Loucy (cell line): ENCODE measurements around the gene RAB15.

Experiments used
- H2AFZ ChIP-seq: fragments of 200-600 bp; sonication (generic); 2 replicates; pipeline ENCODE4 v1.6.0; 2016; ENCODE audit warnings: antibody characterized with exemption, mild to moderate bottlenecking, low read length, moderate library complexity
- H3F3A ChIP-seq: fragments of 200-600 bp; 2 replicates; pipeline ENCODE4 v1.6.0; 2016; ENCODE audit warnings: antibody characterized with exemption, low read depth, mild to moderate bottlenecking
- H3K27me3 ChIP-seq: fragments of 200-600 bp; sonication (generic); 2 replicates; pipeline ENCODE4 v1.6.1; 2014; ENCODE audit warnings: low read length, mild to moderate bottlenecking; ENCODE audit not compliant: insufficient read depth, poor library complexity, severe bottlenecking
- H3K36me3 ChIP-seq: fragments of 200-600 bp; sonication (generic); 2 replicates; pipeline ENCODE4 v1.6.1; 2016; ENCODE audit warnings: low read length; ENCODE audit not compliant: insufficient read depth
- H3K4me1 ChIP-seq: fragments of 200-600 bp; sonication (generic); 2 replicates; pipeline ENCODE4 v1.5.1; 2014; ENCODE audit warnings: low read length, mild to moderate bottlenecking; ENCODE audit not compliant: insufficient read depth, poor library complexity, severe bottlenecking
- H3K4me2 ChIP-seq: fragments of 200-600 bp; sonication (generic); 2 replicates; pipeline ENCODE4 v1.6.0; 2014; ENCODE audit warnings: antibody characterized with exemption, low read length, low read depth, mild to moderate bottlenecking; ENCODE audit not compliant: poor library complexity, severe bottlenecking
- H3K4me3 ChIP-seq: fragments of 200-600 bp; sonication (generic); 2 replicates; pipeline ENCODE4 v1.5.1; 2014; ENCODE audit warnings: low read length, mild to moderate bottlenecking, mixed read lengths; ENCODE audit not compliant: poor library complexity, severe bottlenecking
- H3K79me2 ChIP-seq: fragments of 200-600 bp; sonication (generic); 2 replicates; pipeline ENCODE4 v1.6.1; 2014; ENCODE audit warnings: low read length; ENCODE audit not compliant: insufficient read depth
- H3K9ac ChIP-seq: fragments of 200-600 bp; sonication (generic); 2 replicates; pipeline ENCODE4 v1.6.0; 2014; ENCODE audit warnings: mild to moderate bottlenecking, low read depth, low read length, moderate library complexity; ENCODE audit not compliant: poor library complexity, severe bottlenecking
- H3K9me2 ChIP-seq: fragments of 200-600 bp; sonication (generic); replicated peaks from 2 replicates; pipeline ENCODE4 v1.6.1; 2016; ENCODE audit warnings: low read depth, low read length, mixed read lengths
- H3K9me3 ChIP-seq: fragments of 200-600 bp; sonication (generic); 2 replicates; pipeline ENCODE4 v1.6.1; 2014; ENCODE audit warnings: mild to moderate bottlenecking, antibody characterized with exemption, low read length, low read depth; ENCODE audit not compliant: insufficient read depth
- H4K20me1 ChIP-seq: fragments of 200-600 bp; sonication (generic); 2 replicates; pipeline ENCODE4 v1.6.0; 2014; ENCODE audit warnings: antibody characterized with exemption, low read length, mild to moderate bottlenecking; ENCODE audit not compliant: insufficient read depth, poor library complexity, severe bottlenecking
- EZH2phosphoT487 ChIP-seq: fragments of 200-600 bp; IDR thresholded peaks from 2 replicates; pipeline ENCODE4 v1.6.1; 2018; ENCODE audit warnings: antibody characterized with exemption, mild to moderate bottlenecking, moderate library complexity, borderline replicate concordance
- TF ChIP-seq, protein P1 (sequence below): fragments of 200-600 bp; sonication (generic); conservative IDR thresholded peaks from 2 replicates; pipeline ENCODE4 v1.5.1; 2014; ENCODE audit warnings: mild to moderate bottlenecking, antibody characterized with exemption, low read length

RAB15 gene

DNA sequence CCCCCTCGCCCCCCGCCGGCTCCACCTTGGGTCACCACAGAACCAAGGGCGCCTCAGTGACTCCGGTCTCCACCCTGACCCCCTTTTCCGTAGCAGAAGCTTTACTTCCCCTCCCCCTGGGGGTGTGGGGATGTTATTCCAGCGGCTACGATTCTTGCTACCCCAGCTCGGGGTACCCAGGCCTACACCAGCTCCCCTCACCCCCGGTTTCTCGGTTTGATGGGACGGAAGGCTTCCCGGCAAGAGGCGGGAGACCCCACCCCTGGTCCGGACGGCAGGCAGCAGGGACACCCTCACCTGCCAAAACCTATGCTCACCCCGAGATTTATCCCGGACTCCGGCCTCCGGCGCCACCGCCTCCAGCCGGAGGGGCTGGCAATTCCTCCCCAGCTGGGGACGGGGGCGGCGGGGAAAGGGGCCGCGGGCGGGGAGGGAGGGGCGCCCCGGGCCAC is 619 bp downstream of the RAB15 start:
- H3K4me3 ChIP-seq, result peak overlapping the region; percentile 90
- peak overlapping the region; percentile 86 for H3K9ac ChIP-seq
- peaks cover 59% of the 10 kb centered on the region for H3K4me1 ChIP-seq
- no peaks in the 10 kb centered on the region for H3K9me3 ChIP-seq
- H3K27me3 ChIP-seq, result no peaks in the 10 kb centered on the region
- no peak for TF ChIP-seq EZH2phosphoT487
- TF ChIP-seq, protein P1, sequence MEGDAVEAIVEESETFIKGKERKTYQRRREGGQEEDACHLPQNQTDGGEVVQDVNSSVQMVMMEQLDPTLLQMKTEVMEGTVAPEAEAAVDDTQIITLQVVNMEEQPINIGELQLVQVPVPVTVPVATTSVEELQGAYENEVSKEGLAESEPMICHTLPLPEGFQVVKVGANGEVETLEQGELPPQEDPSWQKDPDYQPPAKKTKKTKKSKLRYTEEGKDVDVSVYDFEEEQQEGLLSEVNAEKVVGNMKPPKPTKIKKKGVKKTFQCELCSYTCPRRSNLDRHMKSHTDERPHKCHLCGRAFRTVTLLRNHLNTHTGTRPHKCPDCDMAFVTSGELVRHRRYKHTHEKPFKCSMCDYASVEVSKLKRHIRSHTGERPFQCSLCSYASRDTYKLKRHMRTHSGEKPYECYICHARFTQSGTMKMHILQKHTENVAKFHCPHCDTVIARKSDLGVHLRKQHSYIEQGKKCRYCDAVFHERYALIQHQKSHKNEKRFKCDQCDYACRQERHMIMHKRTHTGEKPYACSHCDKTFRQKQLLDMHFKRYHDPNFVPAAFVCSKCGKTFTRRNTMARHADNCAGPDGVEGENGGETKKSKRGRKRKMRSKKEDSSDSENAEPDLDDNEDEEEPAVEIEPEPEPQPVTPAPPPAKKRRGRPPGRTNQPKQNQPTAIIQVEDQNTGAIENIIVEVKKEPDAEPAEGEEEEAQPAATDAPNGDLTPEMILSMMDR, result no peak
- H3F3A ChIP-seq, result no peaks in the 10 kb centered on the region
- H3K79me2 ChIP-seq, result peaks cover 50% of the 10 kb centered on the region
- H3K9me2 ChIP-seq, result no peaks in the 10 kb centered on the region
- H2AFZ ChIP-seq, result peak overlapping the region; percentile 65; the same call in 1 of the 2 replicates
- peak overlapping the region; percentile 96 for H3K4me2 ChIP-seq
- H4K20me1 ChIP-seq, result peaks cover 4% of the 10 kb centered on the region
- no peaks in the 10 kb centered on the region for H3K36me3 ChIP-seq

DNA sequence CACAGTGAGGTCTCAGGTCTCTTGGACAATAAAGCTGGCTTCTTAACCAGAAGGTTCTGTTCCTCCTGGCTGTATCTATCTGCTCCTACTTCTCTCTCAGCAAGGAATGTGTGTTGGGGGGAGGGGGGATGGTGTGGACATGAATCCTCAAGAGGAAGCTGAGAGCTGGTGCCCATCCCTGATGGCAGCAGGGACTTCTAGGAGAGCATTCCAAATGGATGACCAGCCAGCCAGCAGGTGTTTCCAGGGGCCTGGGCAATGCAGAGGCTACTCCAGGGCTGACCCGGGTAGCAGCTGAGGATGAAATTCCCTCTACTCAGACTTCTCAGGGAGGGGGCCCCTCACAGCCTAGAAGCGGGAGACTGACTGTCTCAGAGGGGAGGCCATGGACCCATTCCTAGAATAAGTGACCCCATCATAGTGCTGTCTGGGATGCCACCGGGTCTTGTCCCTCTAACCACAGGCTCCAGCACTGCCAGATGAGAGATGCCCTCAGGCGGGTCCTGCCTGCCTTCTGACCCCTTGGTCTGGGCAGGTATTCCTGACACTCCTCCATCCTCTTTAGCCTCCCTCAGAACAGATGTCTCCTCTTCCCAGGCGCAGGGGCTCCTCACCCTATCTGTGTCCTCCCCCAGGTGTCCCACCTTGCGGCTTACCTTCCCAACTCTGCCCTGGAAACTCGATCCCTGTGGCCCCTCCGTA is 1.2 kb downstream of the RAB15 start:
- Histone ChIP-seq H3K9ac (peak overlapping the region; percentile 86), H3K27me3 (no peaks in the 10 kb centered on the region), H3K9me3 (no peaks in the 10 kb centered on the region), H3K4me3 (peak overlapping the region; percentile 90), H3K9me2 (no peaks in the 10 kb centered on the region), H3K4me2 (peak overlapping the region; percentile 96), H3K79me2 (peaks cover 50% of the 10 kb centered on the region), H2AFZ (no peak overlapping the region), H3K4me1 (peaks cover 59% of the 10 kb centered on the region), H4K20me1 (peaks cover 4% of the 10 kb centered on the region), H3F3A (no peaks in the 10 kb centered on the region), H3K36me3 (no peaks in the 10 kb centered on the region)
- TF ChIP-seq, protein P1, result no peak

DNA sequence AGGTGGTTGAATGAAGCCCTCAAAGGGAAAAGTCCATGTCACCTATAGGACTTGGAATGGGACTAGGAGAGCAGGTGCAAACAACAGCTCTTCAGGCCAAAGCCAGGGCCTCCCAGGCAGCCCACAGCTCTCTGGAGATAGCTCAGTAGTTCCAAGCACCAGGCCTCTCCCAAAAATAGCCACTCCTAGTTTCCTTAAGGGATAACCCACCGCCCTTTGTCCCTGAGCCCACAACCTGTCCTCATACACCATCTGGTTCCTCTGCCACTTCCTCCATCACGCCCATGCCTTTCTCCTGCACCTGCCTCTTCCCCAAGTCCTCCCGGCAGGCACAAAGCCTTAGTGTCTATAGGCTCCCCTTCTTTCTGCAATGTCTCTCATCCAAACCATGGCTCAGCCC is 2.1 kb downstream of the RAB15 start:
- Histone ChIP-seq H3K9ac (peak overlapping the region; percentile 86), H3K4me1 (peaks cover 59% of the 10 kb centered on the region), H3K4me2 (peak overlapping the region; percentile 96)

More for the DNA sequence above, 2.1 kb downstream of the RAB15 start:
- TF ChIP-seq EZH2phosphoT487, result no peak
- TF ChIP-seq, protein P1, result no peak
- Histone ChIP-seq H3K36me3 (no peaks in the 10 kb centered on the region), H3K79me2 (peaks cover 50% of the 10 kb centered on the region), H2AFZ (no peak overlapping the region), H3K4me3 (peak overlapping the region; percentile 90), H3K9me3 (no peaks in the 10 kb centered on the region), H3K27me3 (no peaks in the 10 kb centered on the region), H4K20me1 (peaks cover 4% of the 10 kb centered on the region), H3F3A (no peaks in the 10 kb centered on the region), H3K9me2 (no peaks in the 10 kb centered on the region)
